Stimulated activated naive CD8-positive, alpha-beta T cell treated with anti-CD3 and anti-CD28 coated beads, Interleukin-15, Interleukin-2, amounts not matched to agents 100 ng/mL and 50 ng/mL, for 24 hours (primary cell): ENCODE measurements around the gene IFNA16.
"Not testable (repeated sequence)": the region's sequence is repeated elsewhere in the genome, so short reads cannot be mapped to it uniquely, and the experiment has no call there.

Experiments used
- H3K27ac Mint-ChIP-seq: one replicate; pipeline ENCODE4 v1.8.0; 2021; ENCODE audit warnings: mild to moderate bottlenecking, mixed read lengths
- H3K27me3 Mint-ChIP-seq: one replicate; pipeline ENCODE4 v1.8.0; 2021; ENCODE audit warnings: mixed read lengths
- H3K36me3 Mint-ChIP-seq: one replicate; pipeline ENCODE4 v1.8.0; 2021; ENCODE audit warnings: low read depth, mixed read lengths
- H3K4me1 Mint-ChIP-seq: one replicate; pipeline ENCODE4 v1.8.0; 2021; ENCODE audit warnings: low read depth, mixed read lengths
- H3K4me3 Mint-ChIP-seq: one replicate; pipeline ENCODE4 v1.8.0; 2021; ENCODE audit warnings: mild to moderate bottlenecking, mixed read lengths
- H3K9me3 Mint-ChIP-seq: one replicate; pipeline ENCODE4 v1.8.0; 2021; ENCODE audit warnings: mixed read lengths

The IFNA16 gene

DNA sequence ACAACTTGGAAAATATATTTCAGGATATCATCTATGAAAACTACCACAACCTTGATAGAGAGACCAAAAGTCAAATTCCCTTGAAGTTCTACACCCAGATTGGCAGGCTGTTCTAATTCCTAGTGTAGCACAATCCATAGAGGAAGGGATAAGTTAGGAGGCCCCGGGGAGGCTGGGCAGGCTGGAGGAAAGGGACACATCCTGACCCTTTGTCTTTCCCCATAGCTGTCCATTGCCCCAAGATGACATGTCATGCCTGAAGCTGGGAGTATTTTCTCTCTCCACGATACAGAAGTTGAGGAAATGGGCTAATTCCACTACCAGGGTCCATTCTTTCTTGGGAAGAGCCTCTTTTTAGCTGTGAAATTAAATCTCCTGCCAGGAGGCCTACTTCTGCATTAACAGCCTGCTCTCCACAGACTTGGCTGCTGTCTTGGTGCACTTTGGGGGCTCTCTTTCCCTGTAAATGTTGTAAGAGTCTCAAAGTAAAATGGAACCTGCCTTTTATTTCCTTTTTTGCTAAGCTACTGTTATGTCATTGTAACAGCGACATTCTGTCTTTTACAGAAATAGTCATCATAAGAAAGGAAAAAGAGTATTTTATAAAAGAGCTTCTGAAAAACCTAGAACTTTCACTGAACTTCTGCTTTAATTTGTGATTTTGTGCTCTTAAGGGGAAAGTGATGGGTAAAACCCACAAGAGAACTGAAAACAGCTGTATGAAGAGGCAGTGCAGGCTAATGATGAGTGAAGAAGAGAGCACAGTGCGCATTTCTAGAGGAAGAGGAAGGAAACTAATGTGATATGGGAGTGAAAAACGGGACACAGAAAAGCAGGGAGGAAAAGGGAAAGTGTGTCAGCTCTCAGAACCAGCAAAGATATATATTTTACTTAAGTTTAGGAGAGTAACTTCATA lies 3.4 kb downstream of the IFNA16 start:
- H3K4me1 Mint-ChIP-seq, H3K27ac Mint-ChIP-seq, H3K9me3 Mint-ChIP-seq, H3K36me3 Mint-ChIP-seq: not testable (repeated sequence)
- peaks cover 13% of the 10 kb centered on the region for H3K27me3 Mint-ChIP-seq
- peak overlapping the region; percentile 3 for H3K4me3 Mint-ChIP-seq

DNA sequence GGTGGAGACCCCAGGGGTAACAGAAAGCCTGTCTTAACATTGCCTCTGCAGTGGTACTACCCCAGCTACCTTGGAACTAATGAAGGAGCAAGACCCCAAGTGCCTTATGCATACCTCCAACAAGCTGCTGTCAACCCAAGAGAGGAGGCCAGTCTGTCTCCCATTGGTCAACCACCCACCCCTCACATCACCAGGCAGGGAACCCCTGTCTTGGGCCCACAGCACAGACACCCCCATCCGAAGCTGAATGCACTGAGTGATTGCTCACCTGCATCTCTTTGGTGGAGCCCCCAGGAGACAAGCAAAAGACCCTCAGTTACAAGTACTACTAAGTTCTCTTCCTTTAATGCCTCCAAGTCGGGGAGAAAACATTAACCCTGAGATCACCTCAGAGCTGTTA lies 5.0 kb downstream of the IFNA16 start:
- H3K27me3 Mint-ChIP-seq, H3K4me1 Mint-ChIP-seq, H3K9me3 Mint-ChIP-seq, H3K4me3 Mint-ChIP-seq, H3K36me3 Mint-ChIP-seq, H3K27ac Mint-ChIP-seq: not testable (repeated sequence)

DNA sequence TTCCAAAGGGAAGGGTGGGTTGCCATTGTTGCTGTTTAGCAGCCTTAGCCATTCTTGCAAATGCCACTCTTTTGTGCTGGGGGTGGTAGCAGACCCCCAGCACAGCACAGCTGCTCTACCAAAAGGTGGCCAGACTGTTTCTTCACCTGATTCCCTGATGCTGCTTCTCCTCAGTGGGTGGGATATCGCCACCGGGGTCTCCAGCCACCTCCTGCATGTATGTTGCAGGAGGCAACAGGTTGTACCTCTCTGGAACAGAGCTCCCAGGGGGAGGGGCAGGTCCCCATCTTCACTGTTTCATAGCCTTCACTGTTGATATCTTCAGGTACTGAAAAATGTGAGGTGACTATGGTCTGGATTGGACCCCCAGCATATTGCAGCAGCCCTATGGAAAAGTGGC lies 6.3 kb downstream of the IFNA16 start:
- H3K9me3 Mint-ChIP-seq, H3K4me1 Mint-ChIP-seq, H3K36me3 Mint-ChIP-seq, H3K27me3 Mint-ChIP-seq, H3K27ac Mint-ChIP-seq, H3K4me3 Mint-ChIP-seq: not testable (repeated sequence)

DNA sequence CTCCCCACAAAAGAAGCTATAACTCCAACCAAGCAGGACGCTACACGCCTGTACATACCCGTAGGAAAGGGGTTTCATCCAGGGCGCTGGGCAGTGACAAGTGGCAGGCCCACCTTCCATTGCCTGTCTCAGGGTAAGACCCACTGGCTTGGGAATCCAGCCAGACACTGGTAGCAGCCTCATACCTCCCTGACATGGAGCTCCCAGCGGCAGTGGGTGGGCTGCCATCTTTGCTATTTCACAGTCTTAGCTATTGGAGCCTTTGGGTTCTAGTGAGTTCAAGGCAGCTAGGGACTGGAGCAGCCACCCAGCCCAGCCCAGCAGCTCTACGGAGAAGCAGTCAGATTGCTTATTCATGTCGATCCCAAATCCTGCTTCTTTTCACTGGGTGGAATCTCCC lies 6.8 kb downstream of the IFNA16 start:
- no peak overlapping the region for H3K4me3 Mint-ChIP-seq
- H3K27ac Mint-ChIP-seq = no peak overlapping the region
- no peaks in the 10 kb centered on the region for H3K9me3 Mint-ChIP-seq
- peaks cover 7% of the 10 kb centered on the region for H3K27me3 Mint-ChIP-seq
- no peaks in the 10 kb centered on the region for H3K36me3 Mint-ChIP-seq
- peaks cover 6% of the 10 kb centered on the region for H3K4me1 Mint-ChIP-seq

DNA sequence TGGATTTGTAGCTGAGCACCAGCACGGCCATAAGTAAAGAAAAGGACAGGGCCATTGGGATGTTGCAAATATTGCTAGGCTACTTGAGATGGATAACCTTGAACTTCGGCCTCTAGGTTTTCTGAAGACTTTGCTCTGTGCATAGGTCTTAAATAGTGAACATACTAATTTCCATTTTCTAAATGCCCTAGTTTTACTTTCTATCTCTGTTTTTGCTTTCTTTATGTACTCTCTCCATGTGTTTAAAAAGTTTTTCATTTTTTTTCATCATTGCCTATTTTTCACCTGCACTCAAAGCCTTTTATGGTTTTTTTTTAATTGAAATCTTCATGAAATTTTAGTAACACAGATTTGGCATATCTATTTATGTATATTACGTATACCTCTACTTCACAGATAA lies 10.1 kb downstream of the IFNA16 start, which contains the start of gene IFNA10:
Gene IFNA10 (minus strand): TSS at position 101 of the 400 bp plus-strand sequence. CDS start 46 bp downstream, at position 55.
- H3K27me3 Mint-ChIP-seq = peaks cover 17% of the 10 kb centered on the region
- H3K4me1 Mint-ChIP-seq, H3K4me3 Mint-ChIP-seq, H3K9me3 Mint-ChIP-seq, H3K36me3 Mint-ChIP-seq, H3K27ac Mint-ChIP-seq: not testable (repeated sequence)

DNA sequence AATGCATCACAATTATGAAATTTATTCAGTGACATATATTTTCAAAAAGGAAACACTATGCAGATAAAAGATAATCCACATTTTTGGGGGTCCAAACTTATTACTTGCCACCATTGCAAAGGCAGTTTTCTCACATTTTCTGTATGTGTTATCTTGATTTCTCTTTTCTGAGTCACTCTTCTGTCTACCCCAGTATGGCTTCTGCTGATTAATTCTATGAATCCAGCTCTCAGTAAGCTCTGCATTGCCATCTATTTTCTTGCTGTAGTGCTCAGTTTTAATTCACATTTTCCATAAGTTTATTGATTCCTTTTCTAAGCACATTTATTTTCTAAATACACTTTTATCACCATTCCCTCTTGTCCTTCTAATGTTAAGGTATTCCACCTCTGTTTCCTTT lies 11.9 kb downstream of the IFNA16 start:
- Mint-ChIP-seq H3K27me3 (peaks cover 21% of the 10 kb centered on the region), H3K27ac (no peak overlapping the region), H3K9me3 (no peaks in the 10 kb centered on the region), H3K4me3 (no peak overlapping the region), H3K36me3 (no peaks in the 10 kb centered on the region), H3K4me1 (peaks cover 13% of the 10 kb centered on the region)

DNA sequence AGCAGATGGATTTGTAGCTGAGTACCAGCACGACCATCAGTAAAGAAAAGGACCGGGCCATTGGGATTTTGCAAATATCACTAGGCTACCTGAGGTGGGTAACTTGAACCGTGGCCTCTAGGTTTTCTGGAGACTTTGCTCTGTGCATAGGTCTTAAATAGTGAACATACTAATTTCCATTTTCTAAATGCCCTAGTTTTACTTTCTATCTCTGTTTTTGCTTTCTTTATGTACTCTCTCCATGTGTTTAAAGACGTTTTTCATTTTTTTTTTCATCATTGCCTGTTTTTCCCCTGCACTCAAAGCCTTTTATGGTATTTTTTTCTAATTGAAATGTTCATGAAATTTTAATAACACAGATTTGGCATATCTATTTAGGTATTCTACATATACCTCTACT lies 15.0 kb downstream of the IFNA16 start, which contains the start of gene IFNA7:
Gene IFNA7 (minus strand): TSS at position 101 of the 400 bp plus-strand sequence. CDS start 40 bp downstream, at position 61.
- H3K4me3 Mint-ChIP-seq, H3K36me3 Mint-ChIP-seq, H3K9me3 Mint-ChIP-seq: not testable (repeated sequence)
- Mint-ChIP-seq H3K4me1 (peaks cover 13% of the 10 kb centered on the region), H3K27me3 (peaks cover 21% of the 10 kb centered on the region), H3K27ac (peak within 1 kb of the TSS; percentile 49)

DNA sequence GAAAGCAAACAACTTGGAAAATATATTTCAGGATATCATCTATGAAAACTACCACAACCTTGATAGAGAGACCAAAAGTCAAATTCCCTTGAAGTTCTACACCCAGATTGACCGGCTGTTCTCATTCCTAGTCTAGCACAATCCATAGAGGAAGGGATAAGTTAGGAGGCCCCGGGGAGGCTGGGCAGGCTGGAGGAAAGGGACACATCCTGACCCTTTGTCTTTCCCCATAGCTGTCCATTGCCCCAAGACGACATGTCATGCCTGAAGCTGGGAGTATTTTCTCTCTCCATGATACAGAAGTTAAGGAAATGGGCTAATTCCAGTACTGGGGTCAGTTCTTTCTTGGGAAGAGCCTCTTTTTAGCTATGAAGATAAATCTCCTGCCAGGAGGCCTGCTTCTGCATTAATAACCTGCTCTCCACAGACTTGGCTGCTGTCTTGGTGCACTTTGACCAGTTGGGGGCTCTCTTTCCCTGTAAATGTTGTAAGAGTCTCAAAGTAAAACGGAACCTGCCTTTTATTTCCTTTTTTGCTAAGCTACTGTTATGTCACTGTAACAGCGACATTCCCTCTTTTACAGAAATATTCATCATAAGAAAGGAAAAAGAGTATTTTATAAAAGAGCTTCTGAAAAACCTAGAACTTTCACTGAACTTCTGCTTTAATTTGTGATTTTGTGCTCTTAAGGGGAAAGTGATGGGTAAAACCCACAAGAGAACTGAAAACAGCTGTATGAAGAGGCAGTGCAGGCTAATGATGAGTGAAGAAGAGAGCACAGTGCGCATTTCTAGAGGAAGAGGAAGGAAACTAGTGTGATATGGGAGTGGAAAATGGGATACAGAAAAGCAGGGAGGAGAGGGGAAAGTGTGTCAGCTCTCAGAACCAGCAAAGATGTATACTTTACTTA lies 22.0 kb downstream of the IFNA16 start:
- not testable (repeated sequence) for H3K4me1 Mint-ChIP-seq, H3K27me3 Mint-ChIP-seq, H3K9me3 Mint-ChIP-seq, H3K27ac Mint-ChIP-seq, H3K36me3 Mint-ChIP-seq
- peak overlapping the region; percentile 39 for H3K4me3 Mint-ChIP-seq

DNA sequence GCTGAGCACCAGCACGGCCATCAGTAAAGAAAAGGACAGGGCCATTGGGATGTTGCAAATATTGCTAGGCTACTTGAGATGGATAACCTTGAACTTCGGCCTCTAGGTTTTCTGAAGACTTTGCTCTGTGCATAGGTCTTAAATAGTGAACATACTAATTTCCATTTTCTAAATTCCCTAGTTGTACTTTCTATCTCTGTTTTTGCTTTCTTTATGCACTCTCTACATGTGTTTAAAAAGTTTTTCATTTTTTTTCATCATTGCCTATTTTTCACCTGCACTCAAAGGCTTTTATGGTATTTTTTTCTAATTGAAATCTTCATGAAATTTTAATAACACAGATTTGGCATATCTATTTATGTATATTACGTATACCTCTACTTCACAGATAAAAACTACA lies 29.6 kb downstream of the IFNA16 start, which contains the start of gene IFNA4:
Gene IFNA4 (minus strand): TSS at position 101 of the 400 bp plus-strand sequence. CDS start 56 bp downstream, at position 45.
- not testable (repeated sequence) for H3K4me3 Mint-ChIP-seq, H3K27ac Mint-ChIP-seq, H3K36me3 Mint-ChIP-seq, H3K9me3 Mint-ChIP-seq, H3K27me3 Mint-ChIP-seq, H3K4me1 Mint-ChIP-seq

DNA sequence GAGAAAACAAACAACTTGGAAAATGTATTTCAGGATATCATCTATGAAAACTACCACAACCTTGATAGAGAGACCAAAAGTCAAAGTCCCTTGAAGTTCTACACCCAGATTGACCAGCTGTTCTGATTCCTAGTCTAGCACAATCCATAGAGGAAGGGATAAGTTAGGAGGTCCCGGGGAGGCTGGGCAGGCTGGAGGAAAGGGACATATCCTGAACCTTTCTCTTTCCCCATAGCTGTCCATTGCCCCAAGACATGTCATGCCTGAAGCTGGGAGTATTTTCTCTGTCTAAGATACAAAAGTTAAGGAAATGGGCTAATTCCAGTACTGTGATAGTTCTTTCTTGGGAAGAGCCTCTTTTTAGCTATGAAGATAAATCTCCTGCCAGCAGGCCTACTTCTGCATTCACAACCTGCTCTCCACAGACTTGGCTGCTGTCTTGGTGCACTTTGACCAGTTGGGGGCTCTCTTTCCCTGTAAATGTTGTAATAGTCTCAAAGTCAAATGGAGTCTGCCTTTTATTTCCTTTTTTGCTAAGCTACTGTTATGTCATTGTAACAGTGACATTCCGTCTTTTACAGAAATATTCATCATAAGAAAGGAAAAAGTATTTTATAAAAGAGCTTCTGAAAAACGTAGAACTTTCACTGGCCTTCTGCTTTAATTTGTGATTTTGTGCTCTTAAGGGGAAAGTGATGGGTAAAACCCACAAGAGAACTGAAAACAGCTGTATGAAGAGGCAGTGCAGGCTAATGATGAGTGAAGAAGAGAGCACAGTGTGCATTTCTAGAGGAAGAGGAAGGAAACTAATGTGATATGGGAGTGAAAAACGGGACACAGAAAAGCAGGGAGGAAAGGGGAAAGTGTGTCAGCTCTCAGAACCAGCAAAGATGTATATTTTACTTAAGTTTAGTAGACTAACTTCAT lies 34.0 kb downstream of the IFNA16 start:
- not testable (repeated sequence) for H3K9me3 Mint-ChIP-seq, H3K4me3 Mint-ChIP-seq, H3K27ac Mint-ChIP-seq, H3K27me3 Mint-ChIP-seq, H3K4me1 Mint-ChIP-seq, H3K36me3 Mint-ChIP-seq

DNA sequence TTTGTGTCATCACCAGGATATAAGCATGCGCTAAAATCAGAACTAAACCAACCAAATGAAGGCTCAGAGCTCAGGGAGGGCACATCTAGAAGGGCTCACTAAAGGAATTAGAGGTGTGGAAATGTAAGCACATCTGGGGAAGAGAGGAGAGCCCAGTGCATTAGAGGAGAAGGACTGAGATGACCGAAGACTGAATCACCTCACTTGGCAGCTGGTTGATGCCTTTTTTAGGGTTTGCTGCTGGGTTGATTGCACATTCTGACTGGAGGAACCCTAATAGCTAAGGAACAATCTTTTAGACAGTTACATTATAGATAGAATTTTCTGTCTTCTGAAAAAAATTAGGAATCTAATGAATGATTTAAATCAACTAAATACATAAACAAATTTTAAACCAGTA lies 42.4 kb downstream of the IFNA16 start:
- Mint-ChIP-seq H3K4me1 (no peaks in the 10 kb centered on the region), H3K36me3 (no peaks in the 10 kb centered on the region), H3K27ac (no peak overlapping the region), H3K9me3 (no peaks in the 10 kb centered on the region), H3K27me3 (no peaks in the 10 kb centered on the region), H3K4me3 (no peak overlapping the region)

DNA sequence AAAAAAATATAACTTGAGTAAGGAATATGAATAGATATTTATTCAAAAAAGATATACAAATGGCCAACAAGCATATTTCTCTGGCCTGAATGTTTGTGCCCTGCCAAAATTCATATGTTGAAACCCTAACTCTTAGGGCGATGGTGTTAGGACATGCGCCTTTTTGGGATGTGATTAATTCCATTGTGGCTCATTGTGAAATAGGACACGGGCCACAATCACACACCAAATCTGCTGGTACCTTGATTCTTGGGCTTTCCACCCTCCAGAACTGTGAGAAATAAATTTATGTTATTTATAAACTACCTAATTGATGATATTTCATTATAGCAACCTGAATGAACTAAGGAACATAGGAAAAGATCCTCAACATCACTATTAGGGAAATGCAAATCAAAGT lies 45.0 kb downstream of the IFNA16 start:
- Mint-ChIP-seq H3K4me3 (no peak overlapping the region), H3K9me3 (no peaks in the 10 kb centered on the region), H3K27ac (no peak overlapping the region), H3K27me3 (no peaks in the 10 kb centered on the region), H3K4me1 (no peaks in the 10 kb centered on the region), H3K36me3 (no peaks in the 10 kb centered on the region)

DNA sequence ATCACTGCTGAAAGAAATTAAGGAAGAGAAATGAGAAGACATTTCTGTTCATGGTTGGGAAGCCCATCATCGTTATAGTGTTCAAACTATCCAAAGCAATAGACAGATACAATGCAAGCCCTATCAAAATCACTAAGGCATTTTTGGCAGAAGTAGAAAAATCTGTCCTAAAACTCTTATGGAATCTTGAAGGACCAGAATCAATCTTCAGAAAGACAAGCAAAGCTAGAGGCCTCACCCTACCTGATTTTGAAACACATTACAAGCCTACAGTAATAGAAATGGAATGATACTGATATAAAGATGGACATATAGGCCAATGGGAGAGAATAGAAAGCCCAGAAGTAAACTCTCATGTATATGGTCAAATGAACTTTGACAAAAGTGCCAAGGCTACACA lies 45.8 kb downstream of the IFNA16 start:
- Mint-ChIP-seq H3K4me3 (no peak overlapping the region), H3K9me3 (no peaks in the 10 kb centered on the region), H3K36me3 (no peaks in the 10 kb centered on the region), H3K4me1 (no peaks in the 10 kb centered on the region), H3K27me3 (no peaks in the 10 kb centered on the region), H3K27ac (no peak overlapping the region)

DNA sequence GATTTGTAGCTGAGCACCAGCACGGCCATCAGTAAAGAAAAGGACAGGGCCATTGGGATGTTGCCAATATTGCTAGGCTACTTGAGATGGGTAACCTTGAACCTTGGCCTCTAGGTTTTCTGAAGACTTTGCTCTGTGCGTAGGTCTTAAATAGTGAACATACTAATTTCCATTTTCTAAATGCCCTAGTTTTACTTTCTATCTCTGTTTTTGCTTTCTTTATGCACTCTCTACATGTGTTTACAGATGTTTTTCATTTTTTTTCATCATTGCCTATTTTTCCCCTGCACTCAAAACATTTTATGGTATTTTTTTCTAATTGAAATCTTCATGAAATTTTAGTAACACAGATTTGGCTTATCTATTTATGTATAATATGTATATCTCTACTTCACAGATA lies 50.6 kb downstream of the IFNA16 start, which contains the start of gene IFNA21:
Gene IFNA21 (minus strand): TSS at position 101 of the 400 bp plus-strand sequence. CDS start 48 bp downstream, at position 53.
- H3K36me3 Mint-ChIP-seq, H3K4me1 Mint-ChIP-seq, H3K4me3 Mint-ChIP-seq, H3K27ac Mint-ChIP-seq, H3K27me3 Mint-ChIP-seq, H3K9me3 Mint-ChIP-seq: not testable (repeated sequence)
